Ishikawa (cell line): ENCODE measurements around the gene DVL2.
A peak's percentile ranks its signal among the peaks of the same experiment; 100 is the strongest.

Experiments used
- TEAD4 ChIP-seq: IDR thresholded peaks from 2 replicates; pipeline ENCODE4 v1.6.1; 2012
- TF ChIP-seq, protein P1 (sequence below): IDR thresholded peaks from 2 replicates; pipeline ENCODE4 v1.6.1; 2012

GRCh38 chr17:7237761-7238419 is 3.6 kb upstream of the DVL2 start:
- no peak for TF ChIP-seq TEAD4
- TF ChIP-seq, protein P1, sequence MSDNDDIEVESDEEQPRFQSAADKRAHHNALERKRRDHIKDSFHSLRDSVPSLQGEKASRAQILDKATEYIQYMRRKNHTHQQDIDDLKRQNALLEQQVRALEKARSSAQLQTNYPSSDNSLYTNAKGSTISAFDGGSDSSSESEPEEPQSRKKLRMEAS: peak; percentile 61
